GM12874 (cell line): ENCODE data around the gene DTWD2.

Source experiments
- CTCF ChIP-seq: IDR thresholded peaks from 2 replicates; pipeline ENCODE4 v1.5.1; 2011; ENCODE audit warnings: low read depth, mild to moderate bottlenecking, control low read depth, low read length, moderate library complexity; ENCODE audit not compliant: insufficient read depth

Gene DTWD2, protein sequence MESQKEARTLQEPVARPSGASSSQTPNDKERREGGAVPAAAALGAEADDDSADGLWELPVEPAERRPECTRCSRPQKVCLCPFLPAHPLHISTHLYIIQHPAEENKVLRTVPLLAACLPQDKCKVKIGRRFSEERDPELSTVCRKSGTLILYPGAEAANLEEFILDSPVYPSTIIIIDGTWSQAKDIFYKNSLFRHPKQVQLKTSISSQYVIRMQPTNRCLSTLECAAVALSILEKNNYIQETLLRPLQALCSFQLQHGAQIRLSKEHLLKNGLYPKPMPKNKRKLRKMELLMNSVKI

DNA sequence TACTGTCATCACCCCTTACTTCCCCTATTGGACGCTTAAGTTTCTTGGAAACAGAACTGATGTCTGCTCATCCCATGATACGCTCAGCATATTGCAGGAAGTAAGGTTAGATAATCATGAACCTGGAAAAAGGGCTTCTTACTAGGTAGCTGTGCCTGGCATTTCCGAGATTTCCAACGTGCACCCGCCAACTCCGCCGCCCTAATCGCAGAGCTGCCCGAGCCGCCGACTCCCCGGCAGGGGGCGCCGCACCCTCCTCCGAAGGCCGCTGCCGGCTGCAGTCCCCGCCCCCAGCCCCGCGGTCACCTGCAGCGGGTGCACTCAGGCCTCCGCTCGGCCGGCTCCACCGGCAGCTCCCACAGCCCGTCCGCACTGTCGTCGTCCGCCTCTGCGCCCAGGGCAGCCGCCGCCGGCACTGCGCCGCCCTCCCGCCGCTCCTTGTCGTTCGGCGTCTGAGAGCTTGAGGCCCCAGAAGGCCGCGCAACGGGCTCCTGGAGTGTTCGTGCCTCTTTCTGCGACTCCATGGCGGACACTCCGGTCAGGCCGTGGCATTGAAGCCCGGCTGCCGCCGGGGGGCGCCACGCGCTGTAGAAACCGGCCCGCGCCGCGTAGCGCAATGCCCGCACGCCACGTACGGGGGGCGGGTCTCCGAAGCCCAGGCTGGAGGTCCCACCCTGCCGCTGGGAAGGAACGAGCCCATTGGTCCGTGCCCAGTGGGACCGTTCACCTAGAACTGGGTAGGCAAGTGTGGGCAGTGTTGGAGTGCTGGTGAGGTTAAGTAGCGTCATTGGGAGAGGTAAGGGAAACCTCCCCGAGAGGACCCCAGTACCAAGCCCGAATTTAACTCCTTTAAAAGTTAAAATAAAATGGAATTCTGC, at the start of gene DTWD2:
Gene DTWD2, minus strand, starts transcription at position 560 of the 878 bp plus-strand sequence. Its CDS starts 36 bp downstream, at position 524.
- TF ChIP-seq CTCF = peak; percentile 97

DNA sequence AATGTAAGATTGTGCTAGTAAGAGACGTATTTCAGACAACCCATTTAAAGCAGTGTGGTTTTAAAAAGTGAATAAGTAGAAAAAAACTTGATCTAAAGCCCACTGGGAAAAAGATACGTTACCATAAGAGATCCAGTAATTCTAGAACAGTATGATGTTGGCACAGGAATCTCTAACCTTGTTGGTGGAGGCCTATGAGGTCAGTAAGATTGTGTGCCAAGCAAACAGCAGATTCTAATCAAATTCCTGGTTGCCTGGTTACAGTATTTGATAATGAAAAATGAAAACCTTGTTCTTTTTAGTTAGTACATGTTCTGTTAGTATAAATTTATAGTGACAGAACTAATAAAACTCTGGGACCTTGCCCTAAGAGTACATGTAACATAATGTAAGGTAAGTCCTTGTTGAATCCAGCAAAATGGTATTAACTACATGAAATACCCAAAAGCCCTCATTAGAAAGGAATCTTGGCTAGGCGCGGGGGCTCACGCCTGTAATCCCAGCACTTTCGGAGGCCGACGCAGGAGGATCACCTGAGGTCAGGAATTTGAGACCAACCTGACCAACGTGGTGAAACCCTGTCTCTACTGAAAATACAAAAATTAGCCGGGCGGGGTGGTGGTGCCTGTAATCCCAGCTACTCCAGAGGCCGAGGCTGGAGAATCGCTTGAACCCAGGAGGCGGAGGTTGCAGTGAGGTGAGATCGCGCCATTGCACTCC, 49.3 kb upstream of the DTWD2 start:
- TF ChIP-seq CTCF = no peak

DNA sequence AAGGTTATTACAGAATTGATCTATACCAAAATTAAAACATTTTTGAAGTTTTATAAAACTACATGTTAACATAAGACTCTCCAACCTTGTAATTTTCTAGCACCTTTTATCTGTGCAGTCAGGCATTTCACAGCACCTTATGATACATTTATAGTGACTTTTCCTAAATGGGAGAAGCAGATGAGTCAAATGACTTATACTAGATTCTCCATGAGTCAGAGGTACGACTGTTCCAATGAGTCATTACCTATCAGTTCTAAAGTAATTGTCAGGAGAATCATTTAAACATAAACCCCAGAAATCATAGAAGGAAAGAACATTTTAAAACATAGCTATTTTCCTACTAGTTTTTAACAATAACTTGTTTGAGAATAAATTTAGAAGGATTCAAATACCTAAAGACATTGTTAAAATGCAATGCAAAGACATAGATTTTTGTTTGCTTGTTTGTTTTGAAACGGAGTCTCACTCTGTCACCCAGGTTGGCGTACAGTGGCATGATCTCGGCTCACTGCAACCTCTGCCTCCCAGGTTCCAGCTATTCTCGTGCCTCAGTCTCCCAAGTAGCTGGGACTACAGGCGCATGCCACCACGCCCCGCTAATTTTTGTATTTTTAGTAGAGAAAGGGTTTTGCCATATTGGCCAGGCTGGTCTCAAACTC, 47.9 kb upstream of the DTWD2 start:
- TF ChIP-seq CTCF = no peak

DNA sequence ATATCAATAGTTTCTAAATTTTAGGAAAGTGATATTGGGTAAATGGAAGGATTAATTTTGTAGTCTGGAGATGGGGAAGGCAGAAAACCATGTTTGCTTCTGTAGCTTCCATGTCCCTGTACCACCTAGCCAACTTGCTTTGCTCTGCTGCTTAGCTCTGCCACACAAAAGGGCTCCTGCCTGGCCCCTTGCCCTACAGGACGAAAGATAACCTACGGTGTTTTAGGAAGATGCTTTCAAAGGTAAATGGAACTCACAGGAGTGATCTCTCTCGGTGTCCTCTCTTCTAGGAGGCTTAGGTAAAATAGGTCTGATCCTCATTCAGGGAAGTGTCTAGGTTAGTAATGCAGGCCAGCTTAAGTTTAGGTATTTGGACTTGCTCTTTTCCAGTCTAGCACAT, 44.8 kb upstream of the DTWD2 start:
- TF ChIP-seq CTCF = no peak

DNA sequence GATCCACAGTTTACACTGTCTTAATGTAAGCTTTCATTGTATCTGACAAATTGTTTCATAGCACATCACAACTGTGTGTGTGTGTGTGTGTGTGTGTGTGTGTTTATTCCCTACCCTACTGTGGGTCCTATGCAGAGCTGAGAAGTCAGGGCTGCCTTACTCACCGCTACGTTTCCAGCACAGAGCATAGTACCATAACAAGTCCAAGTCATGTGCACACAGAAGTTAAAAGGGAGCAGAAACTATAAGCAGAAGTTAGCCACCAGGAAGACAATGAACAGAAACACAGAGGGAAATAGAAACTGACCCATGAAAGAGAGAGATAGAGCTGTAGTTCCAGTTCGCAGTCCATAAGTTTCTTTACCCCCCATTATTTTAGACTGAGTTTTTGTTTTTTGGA, 44.3 kb upstream of the DTWD2 start:
- no peak for TF ChIP-seq CTCF

DNA sequence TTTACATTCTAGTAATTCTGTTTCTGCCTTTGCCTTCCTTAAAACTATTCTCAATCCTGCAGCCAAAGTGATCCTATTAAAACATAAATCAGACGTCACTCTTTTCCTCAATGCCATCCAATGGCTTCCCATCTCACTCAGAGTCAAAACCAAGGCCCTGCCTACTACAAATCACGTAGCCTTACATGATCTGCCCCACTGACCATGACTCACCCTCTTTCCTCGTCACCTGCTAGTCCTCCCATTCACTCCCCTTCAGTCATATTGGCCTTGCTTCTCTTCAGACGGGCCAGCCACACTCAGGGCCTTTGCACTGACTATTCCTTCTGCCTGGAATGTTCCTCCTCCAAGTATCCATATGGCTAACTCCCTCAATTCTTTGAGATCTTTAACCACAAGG, 43.6 kb upstream of the DTWD2 start:
- no peak for TF ChIP-seq CTCF
